HG02763 (cell line): ENCODE measurements around the gene SCO1.
A peak's percentile ranks its signal among the peaks of the same experiment; 100 is the strongest.

ENCODE experiments used
- ATAC-seq: cut with Tn5 transposase; IDR thresholded peaks from one replicate; pipeline ENCODE4 v1.9.1; 2021; ENCODE audit warnings: mild to moderate bottlenecking, moderate library complexity; ENCODE audit not compliant: unreplicated experiment

Gene SCO1

DNA sequence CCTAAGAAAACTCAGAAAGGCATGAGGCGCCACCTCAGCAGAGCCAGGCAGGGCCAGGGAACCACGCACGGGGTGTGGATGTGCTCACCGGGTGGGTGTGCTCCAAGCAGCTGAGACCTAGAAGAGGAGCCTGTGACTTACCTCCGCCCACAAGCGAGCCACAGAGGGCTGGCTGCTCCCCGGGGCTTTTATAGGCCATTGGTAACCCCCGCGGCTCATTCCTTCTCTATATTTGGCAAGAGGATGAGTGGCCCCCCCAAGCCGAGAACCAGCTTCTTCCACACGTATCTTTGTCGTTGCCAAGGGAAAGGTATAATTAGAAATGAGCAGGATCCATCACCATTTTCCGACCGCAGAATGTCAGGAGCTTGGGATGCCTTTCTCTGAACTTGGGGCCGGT is 40.2 kb downstream of the SCO1 start, which contains the start of gene MYH3:
MYH3 (minus strand) TSS at position 162 of the 400 bp plus-strand sequence. CDS start 2,245 bp downstream, outside the sequence.
- no peak for ATAC-seq

GRCh38 chr17:10653987-10654386 is 43.3 kb downstream of the SCO1 start:
- ATAC-seq, result no peak

DNA sequence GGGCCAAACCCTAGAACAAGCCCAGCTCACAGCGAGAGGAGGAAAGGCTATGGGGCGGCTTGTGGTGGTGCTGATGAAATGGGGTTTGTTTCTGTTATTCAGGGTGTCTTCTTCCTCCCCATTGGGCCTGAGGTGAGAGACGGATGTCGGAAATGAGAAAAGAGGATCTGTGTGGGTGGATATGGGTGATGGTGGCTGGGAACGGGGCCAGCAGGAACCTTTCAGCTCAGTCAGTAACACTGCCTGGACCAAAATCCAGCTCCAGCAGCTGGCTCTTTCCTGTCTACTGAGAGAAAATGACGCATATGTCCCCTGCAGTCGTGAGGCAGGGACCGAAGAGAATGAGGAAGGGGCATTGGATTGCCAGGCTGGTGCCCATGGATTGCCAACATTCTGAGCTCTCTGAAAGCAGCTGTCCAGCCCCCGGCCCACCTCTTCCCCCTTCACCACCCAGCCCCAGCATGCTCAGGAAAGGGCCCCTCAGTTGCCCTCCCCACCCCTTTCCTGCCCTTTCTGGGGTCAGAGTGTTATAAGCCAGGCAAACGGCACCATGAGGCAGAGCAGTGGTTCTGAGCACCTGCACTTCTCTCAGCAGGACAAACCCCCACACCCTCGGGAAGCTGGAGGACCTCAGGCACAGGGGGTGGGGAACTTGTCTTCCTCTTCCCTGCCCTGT is 44.2 kb downstream of the SCO1 start:
- ATAC-seq, result no peak

DNA sequence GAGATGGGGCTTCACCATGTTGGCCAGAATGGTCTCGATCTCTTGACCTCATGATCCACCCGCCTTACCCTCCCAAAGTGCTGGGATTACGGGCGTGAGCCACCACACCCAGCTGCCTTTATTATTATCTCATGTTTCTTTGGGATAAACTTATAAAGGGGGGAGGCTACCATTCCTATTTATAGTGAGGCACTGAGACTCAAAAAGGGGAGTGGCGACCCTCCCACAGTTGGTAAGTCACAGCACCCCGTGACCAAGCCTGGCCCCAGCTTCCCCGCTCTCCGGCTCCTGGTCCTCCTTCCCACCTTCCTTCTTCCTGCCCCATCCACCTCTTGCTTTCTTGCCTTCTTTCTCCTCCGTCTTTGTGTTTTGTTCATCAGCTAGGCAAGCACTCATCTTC is 45.4 kb downstream of the SCO1 start:
- ATAC-seq, result no peak

GRCh38 chr17:10649602-10650001 is 47.7 kb downstream of the SCO1 start:
- ATAC-seq, result no peak

DNA sequence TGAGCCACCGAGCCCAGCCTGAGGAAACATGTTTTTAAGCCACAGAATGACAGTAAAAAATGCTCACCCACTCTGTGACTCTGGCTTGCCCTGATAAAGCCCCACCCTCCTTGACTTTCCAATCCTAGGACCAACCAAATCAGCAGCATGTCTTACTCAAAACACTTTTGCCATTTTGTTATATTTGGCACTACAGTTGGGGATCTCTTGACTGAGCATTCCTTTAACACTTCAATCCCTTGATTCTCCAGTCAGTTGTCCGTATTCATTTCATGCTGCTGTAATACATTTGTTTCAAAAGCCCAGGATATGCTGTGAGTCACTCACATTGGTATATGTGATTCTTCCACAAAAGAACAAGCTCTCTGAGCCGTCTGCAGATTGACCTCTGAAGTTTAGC is 48.4 kb downstream of the SCO1 start:
- ATAC-seq, result no peak

- no peak for ATAC-seq
These were observed 49.0 kb downstream of the SCO1 start for GRCh38 chr17:10648381-10648780.

DNA sequence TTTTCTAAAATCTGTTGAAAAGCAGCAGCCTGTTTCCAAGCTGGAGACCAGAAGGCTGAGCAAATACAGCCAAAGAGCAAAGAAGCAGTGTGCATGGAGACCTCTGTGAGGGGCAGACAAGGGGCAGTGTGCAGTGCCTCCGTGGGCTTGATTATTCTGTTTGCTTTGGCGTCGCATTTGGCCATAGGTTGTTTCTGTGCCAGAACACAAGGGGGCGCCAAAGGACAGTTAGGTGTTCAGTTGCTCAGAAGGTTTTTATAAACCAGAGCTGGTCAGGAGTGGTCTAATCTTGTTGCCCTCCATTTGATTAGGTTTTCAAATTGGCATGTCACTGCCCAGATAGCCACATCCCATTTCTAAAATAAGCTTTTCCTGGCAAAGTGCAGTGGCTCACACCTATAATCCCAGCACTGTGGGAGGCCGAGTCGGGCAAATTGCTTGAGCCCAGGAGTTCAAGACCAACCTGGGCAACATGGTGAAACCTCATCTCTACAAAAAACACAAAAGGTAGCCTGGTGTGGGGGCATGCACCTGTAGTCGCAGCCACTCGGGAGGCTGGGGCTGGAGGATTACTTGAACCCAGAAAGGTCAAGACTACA is 50.8 kb downstream of the SCO1 start:
- no peak for ATAC-seq

- no peak for ATAC-seq
These were observed 56.9 kb downstream of the SCO1 start for GRCh38 chr17:10640475-10640874.

DNA sequence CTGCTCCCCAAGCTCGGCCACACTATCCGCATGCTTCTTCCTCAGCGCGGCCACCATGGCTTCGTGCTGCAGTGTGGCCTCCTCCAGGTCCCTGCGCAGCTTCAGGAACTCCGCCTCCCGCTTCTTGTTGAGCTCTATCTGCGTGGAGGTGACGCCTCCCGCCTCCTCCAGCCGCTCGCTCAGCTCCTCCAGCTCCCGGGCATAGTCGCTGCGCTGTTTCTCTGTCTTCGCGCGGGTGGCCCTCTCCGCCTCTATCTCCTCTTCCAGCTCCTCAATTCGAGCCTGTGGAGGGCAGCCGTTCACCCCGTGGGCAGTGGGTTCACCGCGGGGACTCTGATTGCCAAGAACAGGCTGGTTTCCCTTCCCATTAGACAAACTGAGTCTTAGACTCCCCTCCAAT is 59.2 kb downstream of the SCO1 start:
- ATAC-seq, result no peak

- no peak for ATAC-seq
These were observed 62.0 kb downstream of the SCO1 start for GRCh38 chr17:10635290-10635689.

DNA sequence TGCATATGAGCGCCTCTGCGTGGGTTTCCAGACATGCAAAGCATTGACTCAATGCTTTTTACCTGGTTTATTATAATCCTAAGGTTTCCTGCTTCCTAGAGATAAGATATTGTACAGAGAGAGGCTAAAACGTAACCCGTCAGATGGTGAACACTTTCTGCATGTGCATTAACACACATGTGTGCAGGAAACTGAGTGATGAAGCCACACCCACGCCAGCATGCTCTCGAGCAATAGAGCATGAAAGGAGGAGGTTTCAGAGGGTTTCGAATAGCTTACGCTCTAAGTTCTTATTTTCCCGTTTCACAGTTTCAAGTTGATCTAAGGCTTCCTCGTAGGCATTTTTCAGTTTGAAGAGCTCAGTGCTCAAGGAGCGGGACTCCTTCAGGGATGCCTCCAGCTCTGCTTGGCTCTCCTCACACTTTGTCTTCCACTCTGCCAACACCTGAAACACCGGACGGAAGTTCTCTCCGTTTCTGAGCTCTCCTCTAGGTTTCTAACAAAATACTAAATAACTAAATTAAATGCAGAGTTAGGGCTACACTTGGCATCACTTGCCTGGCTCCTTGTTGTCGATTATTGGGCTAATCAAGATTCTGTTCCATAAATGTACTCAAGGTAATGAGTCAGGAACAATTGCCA is 63.5 kb downstream of the SCO1 start:
- ATAC-seq, result peak; percentile 92

GRCh38 chr17:10631701-10632100 is 65.6 kb downstream of the SCO1 start:
- ATAC-seq, result no peak

- no peak for ATAC-seq
These were observed 66.2 kb downstream of the SCO1 start for GRCh38 chr17:10631048-10631700.

- ATAC-seq, result no peak
These were observed 67.6 kb downstream of the SCO1 start for GRCh38 chr17:10629706-10630105.

DNA sequence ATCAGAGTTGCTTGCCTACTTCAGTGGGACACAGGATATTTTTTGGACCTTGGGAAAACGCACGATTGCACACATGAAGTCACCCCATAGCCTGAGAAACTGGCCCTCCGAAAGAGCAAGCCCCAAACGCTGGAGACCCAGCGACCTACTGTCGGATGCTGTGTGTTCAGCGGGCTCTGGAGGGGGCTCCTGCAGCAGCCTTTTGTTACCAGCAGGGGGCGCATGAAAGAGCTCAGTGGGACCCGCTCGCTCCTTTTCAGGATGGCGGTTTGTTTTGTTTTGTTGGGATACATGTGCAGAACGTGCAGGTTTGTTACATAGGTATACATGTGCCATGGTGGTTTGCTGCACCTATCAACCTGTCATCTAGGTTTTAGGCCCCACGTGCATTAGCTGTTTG is 68.6 kb downstream of the SCO1 start:
- ATAC-seq, result no peak

DNA sequence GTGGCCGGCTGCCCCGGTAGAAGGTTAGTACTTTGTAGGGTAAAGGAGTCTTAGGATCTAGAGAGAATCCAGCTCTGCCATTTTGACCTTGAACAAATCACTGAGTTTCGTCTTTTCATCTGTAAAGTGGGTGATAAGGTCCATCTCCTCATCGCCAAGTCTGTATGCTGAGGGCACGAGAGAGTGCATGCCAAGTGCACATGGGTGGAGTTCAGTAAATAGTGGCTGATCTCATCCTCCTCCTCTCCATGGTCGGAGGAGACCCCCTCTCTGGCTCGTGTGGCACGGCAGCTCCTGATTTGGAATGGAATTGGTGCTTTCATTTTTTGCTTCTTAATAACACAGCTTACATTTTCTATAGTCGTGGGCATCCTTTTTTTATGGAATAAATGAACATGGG is 70.9 kb downstream of the SCO1 start:
- no peak for ATAC-seq

DNA sequence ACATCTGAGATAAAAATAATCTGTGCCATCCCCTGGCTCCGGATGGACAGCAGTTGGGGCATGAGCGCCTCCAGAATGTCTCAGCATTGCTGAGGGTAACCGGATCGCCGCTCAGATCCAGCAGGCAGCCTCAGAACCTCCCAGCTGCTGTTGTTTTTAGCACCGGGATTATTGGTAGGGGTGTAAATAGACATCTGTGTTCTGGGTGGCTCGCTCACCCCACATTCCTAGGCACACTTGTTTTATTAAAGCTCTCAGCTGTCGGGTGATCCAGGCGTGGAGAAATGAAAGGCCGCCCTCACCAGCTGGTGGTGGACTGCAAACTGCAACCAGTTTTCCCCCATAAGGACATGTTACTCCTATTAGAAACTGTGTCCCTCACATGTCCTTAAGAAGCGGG is 72.4 kb downstream of the SCO1 start:
- ATAC-seq, result no peak

- no peak for ATAC-seq
These were observed 73.5 kb downstream of the SCO1 start for GRCh38 chr17:10623737-10624338.

DNA sequence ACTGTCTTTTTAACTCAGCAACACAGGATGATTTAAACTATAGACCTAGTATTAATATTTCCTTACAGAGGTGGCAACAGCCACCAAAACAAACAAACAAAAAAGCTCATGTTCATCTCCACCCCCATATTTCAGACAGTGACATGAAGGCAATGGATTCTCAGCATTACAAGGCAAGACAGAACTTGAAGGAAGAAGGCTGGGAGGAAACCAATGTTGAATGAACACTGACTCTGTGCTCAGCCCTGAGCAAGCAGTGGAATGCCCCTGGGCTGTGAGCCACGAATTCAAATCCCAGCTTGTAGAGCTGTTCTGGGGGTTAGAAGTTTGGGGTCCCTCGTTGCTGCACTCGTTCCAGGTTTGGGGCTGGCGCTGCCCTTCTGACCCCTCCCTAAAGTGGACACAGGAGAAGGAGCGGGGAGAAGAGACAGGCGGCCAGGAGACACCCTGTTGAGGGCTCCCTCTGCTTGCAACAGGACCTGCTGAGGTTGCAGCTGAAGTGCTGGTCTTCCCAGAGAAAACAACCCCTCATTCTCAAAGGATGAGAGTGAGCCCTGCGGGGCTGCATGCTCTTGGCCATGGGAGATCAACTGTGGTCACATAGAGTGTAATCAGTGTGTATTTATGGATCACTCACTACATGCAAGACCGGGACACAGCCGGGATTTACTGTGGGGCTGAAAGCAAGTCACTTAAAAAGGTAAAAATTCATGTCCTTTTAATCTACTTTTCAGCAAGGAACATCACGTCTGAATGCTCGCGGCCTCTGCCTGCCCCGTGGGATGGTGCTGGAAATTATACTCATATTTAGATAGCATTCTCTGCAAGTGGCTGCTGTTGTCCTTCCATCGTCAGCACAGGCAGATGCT is 74.5 kb downstream of the SCO1 start:
- no peak for ATAC-seq
